Stimulated activated CD4-positive, alpha-beta T cell treated with anti-CD3 and anti-CD28 coated beads, TNF-alpha, amount 100 ng/mL, for 4 hours (primary cell): Measurements from ENCODE around the gene CIT.

Experiments used
- DNase-seq, 3 experiments: peaks; one replicate each; pipeline ENCODE4 v3.0.0-alpha.2; 2020; ENCODE audit warnings: low read depth in 3 of 3

Gene CIT

GRCh38 chr12:119645535-119646059, 231.5 kb downstream of the CIT start:
- DNase-seq = no peak

GRCh38 chr12:119644930-119645329, 232.2 kb downstream of the CIT start:
- no peak for DNase-seq

GRCh38 chr12:119642986-119643385, 234.1 kb downstream of the CIT start:
- no peak for DNase-seq
